ENCODE measurements around the gene TCF12. TPM values are rescaled to one million over a fixed set of nuclear protein-coding genes. Genes with fewer than 3 reads are reported as not detected.

Gene TCF12
- total and polyA plus RNA-seq, 2 of the 8 experiments (the other 6 are each of a cell fraction or from before 2014, with no cell fraction given): 85.8 to 101 TPM

DNA sequence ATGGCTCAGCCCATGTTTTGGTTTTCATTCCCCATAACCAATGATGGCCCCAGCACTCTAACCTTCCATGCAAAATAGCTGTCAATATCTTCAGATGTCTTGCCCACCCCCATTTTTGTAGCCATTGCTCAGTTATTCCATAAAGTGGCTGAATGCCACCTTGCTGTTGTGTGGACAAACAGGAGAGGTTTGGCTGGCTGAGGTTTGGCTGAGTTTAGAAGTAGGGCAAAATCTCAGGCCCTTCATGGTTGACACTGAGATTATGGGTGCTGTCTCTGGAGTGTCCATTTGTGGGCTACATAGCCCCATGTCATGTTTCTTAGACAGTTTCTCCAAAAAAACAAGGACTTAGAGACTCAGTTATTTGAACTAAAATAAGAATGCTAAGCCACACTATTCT, 96.9 kb downstream of the TCF12 start:
- TF ChIP-seq ATF2 (IDR thresholded peaks at IDR 0.05; ENCODE audit: low read length): no peak
- TF ChIP-seq BRCA1 (IDR thresholded peaks at IDR 0.05; ENCODE audit: low read depth, low read length): no peak
- TF ChIP-seq ASH2L (IDR thresholded peaks at IDR 0.05; ENCODE audit: low read length): no peak
- no peak for TF ChIP-seq RXRA (IDR thresholded peaks at IDR 0.05; ENCODE audit: insufficient read depth, low read depth, low read length)
- Histone ChIP-seq H3K23me2 (ENCODE audit: low read depth, low read length) (no peaks in the 10 kb centered on the region), H3K4me1 (replicated peaks in 1 of 4; ENCODE audit: control insufficient read depth in 3 of 4, insufficient read depth in 4 of 4, low read length in 3 of 4) (peaks cover 1 to 12% (median 6%) of the 10 kb centered on the region in 4 experiments; a peak in 5 of 7 replicates), H2BK5ac (ENCODE audit: low read depth, low read length) (no peak overlapping the region), H3K9me3 (ENCODE audit: insufficient read depth in 2 of 2, low read depth in 1 of 2, low read length in 1 of 2) (no peaks in the 10 kb centered on the region), H3K23ac (ENCODE audit: insufficient read length) (no peak overlapping the region), H4K5ac (ENCODE audit: insufficient read length, low read depth, low read length) (no peak overlapping the region), H2BK12ac (ENCODE audit: low read depth, low read length) (no peak overlapping the region), H4K8ac (ENCODE audit: extremely low read depth, insufficient read depth, low read length) (no peak overlapping the region), H4K20me1 (replicated peaks in 1 of 2; ENCODE audit: control insufficient read depth in 1 of 2, insufficient read depth in 2 of 2, low read length in 2 of 2) (peaks cover 0 to 4% of the 10 kb centered on the region in 2 experiments), H4K91ac (replicated peaks; ENCODE audit: insufficient read length, low read length) (no peak overlapping the region), H3K4ac (replicated peaks; ENCODE audit: insufficient read length, low read depth, low read length) (no peak overlapping the region), H3K36me3 (ENCODE audit: control insufficient read depth in 2 of 4, insufficient read depth in 4 of 4, low read length in 3 of 4) (no peaks in the 10 kb centered on the region), H2BK120ac (replicated peaks; ENCODE audit: low read depth, low read length) (no peak overlapping the region), H3K79me1 (ENCODE audit: low read depth, low read length) (peaks cover 3% of the 10 kb centered on the region; the same call in 1 of the 2 replicates), H2BK15ac (ENCODE audit: low read length) (no peak overlapping the region), H3K27me3 (replicated peaks in 1 of 4; ENCODE audit: control insufficient read depth in 3 of 4, extremely low read depth in 1 of 4, insufficient read depth in 3 of 4, low read length in 3 of 4) (no peaks in the 10 kb centered on the region), H3K9ac (replicated peaks in 1 of 4; ENCODE audit: extremely low read depth in 1 of 4, low read depth in 3 of 4, low read length in 3 of 4) (no peak overlapping the region), H3K14ac (ENCODE audit: insufficient read length) (no peak overlapping the region), H3K79me2 (ENCODE audit: control insufficient read depth in 1 of 2, insufficient read depth in 2 of 2, low read length in 2 of 2) (peaks cover 0 to 92% of the 10 kb centered on the region in 2 experiments; a peak in 3 of 4 replicates), H3K4me3 (ENCODE audit: extremely low read depth in 1 of 4, insufficient read depth in 2 of 4, low read depth in 3 of 4, low read length in 4 of 4) (no peak overlapping the region), H3K4me2 (ENCODE audit: insufficient read depth in 1 of 2, low read depth in 2 of 2, low read length in 2 of 2) (no peak overlapping the region), H2AK5ac (ENCODE audit: low read depth, low read length) (no peak overlapping the region), H2BK20ac (ENCODE audit: low read length) (no peak overlapping the region), H3K27ac (ENCODE audit: low read depth, low read length) (no peak overlapping the region), H3K56ac (replicated peaks; ENCODE audit: insufficient read length, low read depth, low read length) (no peak overlapping the region), H3K18ac (ENCODE audit: extremely low read depth, low read length) (no peak overlapping the region), H2AFZ (ENCODE audit: low read length) (no peak overlapping the region)
- FAIRE-seq: no peak
- DNase-seq (ENCODE audit: low read depth in 1 of 2, low spot score in 2 of 2): no peak
- ChIA-PET POLR2A (ENCODE audit: partially characterized antibody) (no interaction called here), CTCF (ENCODE audit: partially characterized antibody) (no interaction called here)
